GM21526 (cell line): ENCODE data around the gene GTPBP4.
"Not testable (repeated sequence)": the region's sequence is repeated elsewhere in the genome, so short reads cannot be mapped to it uniquely, and the experiment has no call there.

Experiments
- ATAC-seq: cut with Tn5 transposase; IDR thresholded peaks from one replicate; pipeline ENCODE4 v1.9.1; 2021; ENCODE audit warnings: moderate library complexity; ENCODE audit not compliant: unreplicated experiment, low FRiP score

Gene GTPBP4

DNA sequence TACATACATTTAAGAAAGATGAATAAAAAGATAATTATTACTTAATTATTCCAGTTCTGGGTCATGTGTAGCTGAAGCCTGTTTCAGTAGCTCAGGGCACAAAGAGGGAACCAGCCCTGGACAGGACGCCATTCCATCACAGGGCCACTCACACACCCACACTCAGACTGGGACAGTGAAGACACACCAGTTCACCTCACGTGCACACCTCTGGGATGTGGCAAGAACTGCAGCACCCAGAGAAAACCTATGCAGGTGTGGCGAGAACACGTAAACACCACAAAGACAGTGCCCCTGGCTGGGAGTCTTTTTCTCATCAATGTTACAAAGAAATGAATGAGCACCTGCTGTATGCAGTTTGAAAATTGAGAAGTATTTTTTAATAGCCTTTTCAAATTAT, 62.3 kb downstream of the GTPBP4 start:
- ATAC-seq, result no peak

DNA sequence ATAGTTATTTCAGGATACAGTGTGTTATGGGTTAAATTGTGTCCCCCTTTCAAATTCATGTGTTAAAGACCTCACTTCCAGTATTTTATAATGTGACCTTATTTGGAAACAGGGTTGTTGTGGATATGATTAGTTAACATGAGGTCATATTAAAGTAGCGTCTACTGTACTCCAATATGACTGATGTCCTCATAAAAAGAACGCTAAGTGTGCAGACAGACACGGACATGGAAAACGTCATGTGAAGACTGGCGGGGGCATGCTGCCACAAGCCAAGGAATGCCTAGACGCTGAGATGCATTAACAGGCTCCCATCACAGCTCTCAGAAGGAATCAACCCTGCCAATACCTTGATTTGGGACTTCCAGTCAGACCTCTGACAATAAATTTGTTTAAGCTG, 66.5 kb downstream of the GTPBP4 start:
- ATAC-seq, result no peak

DNA sequence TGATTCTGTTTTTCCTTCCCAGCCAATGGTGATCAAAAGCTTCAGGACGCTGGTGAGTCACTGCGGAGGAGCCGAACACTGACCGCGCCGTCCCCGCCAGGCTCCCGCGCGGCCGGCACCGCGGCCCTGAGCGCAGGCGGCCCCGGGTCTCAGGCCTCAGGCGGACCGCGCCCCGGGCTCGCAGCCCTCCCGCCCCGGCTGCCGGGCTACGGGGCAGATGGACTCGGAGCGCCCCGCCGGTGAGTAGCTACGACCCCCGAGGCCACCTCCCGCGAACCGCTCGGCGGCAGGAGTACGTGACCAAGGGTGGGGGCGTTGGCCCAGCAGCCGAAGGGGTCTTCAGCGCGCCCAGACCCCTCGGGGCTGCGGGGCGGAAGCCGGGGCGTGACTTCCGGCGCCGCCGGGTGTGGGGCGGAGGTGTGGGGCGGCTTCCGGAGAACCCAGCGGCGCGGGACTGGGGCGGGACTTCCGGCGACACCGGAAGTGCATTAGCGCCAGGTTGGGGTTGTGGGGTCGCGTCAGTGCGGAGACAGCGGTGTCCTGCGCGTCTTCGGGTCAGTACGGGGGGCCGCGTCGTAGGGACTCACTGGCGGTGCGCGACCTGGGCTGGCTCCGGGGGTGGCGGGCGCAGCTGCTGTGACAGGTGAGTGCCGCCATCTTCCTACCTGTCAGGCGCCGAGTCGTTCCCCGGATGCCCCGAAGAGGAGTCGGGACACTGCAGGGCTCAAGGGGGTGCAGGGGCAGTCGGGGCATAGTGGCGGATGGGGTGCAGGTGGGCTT, 68.3 kb downstream of the GTPBP4 start, which contains the start of gene WDR37:
Gene WDR37 (plus strand): TSS at position 60 of the 780 bp plus-strand sequence. CDS start 15,771 bp downstream, outside the sequence.
- ATAC-seq, result peak; percentile 90

DNA sequence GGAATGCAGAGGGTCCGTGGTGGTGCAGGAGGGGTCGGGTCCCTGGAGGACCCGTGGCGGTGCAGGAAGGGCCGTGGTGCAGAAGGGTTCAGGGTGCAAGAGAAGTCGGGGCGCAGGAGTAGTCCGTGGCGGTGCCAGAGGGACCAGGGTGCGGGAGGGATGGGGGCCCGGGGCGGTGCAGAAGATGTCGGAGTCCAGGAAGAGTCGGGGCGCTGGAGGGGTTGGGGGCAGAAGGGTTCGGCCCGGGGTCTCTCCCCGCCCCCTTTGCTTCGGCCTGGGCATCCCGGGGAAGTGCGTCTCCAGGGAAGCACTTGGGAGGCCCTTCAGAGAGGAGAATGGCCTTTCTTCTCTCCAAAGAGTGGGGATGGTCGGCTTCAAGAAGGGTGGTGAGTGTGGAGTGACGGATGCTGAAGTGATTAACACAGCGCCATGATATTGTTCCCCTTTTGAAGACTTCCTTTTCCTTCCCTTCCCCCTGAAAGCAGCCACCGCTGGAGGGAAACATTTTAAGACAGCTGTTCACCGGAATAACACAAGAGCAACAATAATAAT, 68.9 kb downstream of the GTPBP4 start:
- ATAC-seq, result peak; percentile 17

DNA sequence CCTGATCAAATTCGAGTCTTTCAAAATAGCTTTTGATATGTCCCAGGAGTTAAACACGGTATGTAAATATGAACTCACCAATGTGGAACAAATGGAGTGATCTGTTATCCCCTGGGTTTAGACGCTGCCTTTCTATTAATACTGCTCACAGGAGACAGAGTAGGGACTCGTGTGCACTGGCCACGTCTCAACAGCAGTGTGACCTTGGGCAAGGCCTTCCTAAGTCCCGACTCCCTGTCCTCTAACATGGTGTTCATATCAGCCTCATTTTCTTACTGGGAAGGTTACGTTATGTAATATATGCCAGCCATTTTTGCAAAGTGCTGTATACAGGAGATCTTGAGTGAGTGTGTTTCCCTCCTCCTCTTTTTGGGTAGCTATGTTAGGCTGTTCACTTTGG, 69.8 kb downstream of the GTPBP4 start:
- ATAC-seq, result no peak

DNA sequence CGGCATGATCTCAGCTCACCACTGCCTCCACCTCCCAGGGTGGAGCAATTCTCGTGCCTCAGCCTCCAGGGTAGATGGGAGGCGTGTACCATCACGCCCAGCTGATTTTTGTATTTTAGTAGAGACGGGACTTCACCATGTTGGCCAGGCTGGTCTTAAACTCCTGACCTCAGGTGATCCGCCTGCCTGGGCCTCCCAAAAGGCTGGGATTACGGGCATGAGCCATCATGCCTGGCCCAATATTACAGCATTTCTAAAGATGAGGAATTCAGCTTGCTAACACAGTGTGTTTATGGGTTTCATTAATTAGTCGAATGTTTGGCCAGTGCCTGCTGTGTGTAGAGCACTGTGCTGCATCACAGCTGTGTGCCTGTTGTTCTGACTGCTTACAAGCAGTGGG, 71.7 kb downstream of the GTPBP4 start:
- ATAC-seq, result no peak

DNA sequence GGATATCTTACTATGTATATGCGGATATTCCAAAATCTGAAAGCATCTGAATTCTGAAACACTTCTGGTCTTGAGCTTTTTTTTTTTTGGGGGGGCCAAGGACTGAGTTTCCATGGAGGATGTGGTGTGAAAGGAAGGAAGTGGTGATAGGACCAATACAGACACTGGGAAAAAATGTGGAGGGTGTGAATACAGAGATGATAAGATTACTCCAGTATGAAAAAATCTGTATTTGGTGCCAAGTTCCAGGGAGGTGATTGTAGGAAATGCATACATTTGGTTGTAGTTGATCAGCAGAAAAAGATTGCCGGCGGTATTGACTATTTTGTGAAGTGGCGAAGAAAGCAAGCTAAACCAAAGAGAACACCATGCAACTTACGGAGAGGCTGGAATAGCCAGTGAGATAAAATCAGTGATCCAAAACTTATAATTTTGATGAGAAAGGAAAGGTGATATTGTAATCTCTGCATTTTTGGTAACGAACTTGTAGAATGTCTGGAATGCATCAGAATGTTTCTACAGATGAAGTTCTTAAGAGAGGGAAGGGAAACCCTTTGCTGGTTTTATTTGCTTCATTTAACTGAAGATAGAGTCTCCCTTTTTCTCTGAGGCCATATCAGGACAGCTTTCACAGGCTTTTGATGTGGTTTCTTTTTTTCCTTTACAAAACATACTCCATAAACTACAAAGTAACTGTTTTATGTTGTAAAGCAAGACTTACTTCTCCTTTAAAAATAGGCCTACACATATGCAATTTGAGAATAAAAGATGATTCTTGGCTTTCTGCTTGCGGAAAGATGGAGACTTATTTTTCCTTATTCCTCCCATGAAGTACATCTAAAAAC, 73.9 kb downstream of the GTPBP4 start:
- no peak for ATAC-seq

DNA sequence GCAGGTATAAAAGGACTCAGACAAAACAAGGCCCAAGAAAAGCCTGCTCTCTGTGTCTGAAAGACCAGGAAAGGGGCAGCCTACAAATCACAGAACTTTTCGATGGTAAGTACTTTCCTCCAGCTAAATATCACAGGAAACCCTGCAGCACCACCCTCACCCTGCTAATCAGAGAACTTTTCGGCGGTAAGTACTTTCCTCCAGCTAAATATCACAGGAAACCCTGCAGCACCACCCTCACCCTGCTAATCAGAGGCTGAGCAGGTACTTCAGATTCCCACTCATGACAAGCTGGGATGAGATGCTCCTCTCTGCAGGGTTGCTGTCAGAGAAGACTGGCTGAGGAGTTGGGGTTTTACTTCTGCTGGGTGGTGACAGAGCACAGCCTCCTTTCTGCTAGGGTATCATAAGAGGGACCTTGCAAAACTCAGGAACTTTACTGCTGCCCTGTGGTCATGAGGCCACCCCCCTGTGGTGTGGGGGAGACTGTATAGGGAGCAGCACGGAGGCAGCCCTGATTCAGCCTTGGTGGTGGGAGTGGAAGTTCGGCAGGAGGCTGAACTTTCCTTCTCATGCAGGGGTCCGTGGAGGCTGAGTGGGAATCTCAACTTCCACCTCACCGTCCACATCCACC, 75.1 kb downstream of the GTPBP4 start:
- no peak for ATAC-seq

DNA sequence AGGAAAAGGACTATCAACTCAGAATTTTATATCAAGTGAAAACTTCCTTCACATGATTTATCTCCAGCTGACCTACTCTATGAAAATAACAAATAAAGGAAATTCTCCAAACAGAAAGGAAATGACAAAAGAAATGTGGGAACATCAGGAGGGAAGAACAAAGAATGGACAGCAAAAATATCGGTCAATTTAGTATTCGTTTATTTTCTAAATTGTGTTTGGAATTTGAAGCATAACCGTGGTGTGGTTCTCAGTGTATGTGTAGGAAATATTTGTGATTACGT, 76.7 kb downstream of the GTPBP4 start:
- ATAC-seq, result no peak

DNA sequence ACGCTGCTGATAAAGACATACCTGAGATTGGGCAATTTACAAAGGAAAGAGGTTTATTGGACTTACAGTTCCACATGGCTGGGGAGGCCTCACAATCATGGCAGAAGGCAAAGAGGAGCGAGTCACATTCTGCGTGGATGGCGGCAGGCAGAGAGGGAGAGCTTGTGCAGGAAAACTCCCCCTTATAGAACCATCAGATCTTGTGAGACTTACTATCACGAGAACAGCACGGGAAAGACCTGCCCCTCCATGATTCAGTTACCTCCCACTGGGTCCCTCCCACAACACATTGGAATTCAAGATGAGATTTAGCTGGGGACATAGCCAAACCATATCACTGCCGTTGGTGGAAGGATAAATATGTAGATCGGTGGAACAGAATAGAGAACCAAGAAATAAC, 78.5 kb downstream of the GTPBP4 start:
- not testable (repeated sequence) for ATAC-seq

DNA sequence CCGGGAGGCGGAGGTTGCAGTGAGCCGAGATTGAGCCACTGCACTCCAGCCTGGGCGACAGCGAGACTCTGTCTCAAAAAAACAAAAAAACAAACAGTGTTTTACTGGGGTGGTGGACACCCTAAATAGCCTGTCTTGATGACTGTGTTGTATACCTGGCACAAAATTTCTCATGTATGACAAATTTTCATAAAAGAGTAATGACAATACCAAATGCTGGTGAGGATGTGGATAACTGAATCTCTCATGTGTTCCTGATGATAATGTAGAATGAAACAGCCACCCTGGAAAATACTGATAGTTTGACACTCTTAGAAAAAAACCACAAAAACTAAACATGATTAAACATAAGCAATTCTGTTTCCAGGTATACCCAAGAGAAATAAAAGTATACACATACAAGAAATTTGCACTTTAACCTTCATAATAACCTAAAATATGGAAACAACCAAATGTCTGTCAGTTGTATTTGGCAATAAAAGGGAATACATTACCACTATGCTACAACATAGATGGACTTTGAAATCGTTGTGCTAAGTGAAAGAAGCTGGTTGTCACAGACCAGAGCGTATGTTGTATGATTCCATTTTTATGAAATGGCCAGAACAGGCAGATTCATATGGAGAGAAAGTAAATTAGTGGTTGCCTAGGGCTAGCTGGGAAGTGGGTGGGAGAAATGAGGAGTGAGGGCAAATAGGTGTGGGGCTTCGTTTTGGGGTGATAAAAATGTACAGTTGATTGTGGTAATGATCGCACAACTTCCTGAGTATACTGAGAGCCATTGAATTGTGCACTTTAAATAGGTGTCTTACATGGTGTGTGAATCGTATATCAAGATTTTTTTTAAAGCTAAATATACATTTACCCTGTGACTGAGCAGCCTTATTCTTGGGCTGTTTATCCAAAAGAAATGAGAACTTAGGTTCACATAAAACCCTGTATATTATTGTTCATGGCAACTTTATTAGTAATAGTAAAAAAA, 80.4 kb downstream of the GTPBP4 start:
- ATAC-seq, result no peak
